GM21447 (cell line): ENCODE measurements around the gene ATPAF2.

ENCODE experiments used
- ATAC-seq: cut with Tn5 transposase; IDR thresholded peaks from one replicate; pipeline ENCODE4 v1.9.1; 2021; ENCODE audit not compliant: unreplicated experiment

ATPAF2 gene

DNA sequence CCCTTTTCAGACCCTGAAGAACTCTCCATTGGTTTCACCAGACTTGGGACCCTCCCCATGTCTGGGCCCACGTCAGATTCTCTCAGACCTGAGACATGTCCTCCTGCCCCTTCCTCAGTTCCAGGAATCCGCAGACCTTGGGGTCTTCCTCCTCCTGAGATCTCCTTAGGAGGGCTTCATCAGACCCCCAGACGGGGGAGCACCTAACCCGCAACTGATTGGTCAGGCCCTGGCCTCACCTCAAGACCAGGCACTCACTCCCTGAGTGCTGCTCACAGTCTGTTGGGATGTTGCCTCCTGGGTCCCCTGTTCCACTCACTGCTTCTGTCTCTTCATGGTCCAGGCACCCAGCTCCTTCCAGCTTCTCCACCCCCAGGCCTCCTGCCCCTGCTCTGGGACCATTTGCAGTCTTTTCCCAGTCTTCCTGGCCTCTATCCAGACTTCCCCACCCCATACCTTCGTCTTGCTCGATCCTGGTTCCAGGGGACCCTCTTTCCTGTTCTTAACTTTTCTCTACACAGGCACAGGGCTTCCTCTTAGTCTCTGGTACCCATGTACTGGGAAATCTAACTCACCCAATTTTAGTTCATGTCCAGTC lies 1.4 kb upstream of the ATPAF2 start:
- ATAC-seq, result no peak

DNA sequence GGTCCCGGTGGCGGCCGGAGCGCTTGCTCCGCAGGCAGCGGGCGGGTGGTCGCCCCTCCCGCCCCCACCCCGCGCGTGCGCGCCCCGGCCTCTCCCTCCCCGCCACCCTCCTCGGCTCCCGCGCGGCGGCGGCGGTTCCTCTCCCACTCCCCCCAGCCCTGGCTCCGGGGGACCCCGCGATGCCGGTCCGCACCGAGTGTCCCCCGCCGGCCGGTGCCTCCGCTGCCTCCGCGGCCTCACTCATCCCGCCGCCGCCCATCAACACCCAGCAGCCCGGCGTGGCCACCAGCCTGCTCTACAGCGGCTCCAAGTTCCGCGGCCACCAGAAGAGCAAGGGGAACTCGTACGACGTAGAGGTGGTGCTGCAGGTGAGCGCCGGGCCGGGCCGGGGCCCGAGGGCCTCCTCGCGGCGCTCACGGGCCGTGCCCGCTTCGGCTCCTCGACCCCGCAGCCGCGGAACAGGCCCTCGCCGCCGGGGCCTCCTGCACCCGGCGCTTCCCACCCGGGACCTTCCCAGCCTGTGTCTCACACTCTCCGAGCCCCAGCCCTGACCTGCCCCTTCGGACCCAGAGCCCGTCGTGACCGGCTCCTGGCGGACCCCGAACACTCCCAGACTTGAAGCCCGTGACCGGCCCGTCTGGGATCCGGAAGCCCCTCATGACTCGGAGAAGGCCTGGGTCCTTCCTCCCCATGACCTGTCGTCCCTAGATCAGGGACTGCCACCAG lies 730 bp upstream of the ATPAF2 start:
- ATAC-seq, result peak; percentile 23

DNA sequence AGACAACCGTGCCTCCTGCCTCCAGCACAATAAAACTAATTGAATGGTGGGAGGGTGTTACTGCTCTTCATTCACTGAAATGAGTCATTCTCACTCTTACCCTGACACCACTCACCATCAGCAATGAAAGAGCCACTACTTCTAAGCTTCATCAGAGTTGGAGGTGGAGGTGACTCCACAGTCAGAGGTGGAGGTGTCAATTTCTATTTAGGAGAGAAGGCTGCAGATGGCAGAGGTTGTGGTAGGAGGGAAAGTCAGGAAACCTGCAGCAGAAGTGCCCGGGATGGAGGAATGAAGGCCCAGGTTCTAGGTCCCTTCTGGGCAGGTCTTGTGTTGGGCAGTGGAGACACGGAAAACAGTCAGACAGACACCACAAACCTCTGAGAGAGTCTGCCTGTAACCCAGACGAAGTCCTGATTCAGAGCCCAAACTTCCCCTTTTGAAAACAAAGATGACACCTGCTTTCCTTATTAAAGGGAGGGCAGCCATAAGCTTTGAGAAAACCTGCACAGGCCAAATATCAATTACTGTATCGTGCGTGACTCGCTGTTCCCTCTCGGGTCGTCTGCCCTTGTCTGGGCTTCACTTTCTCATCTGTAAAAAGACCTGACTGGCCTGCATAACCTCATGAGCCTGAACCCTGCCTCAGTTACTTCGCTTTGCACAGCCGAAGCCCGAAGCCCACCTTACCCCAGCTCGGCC lies 668 bp downstream of the ATPAF2 start:
- no peak for ATAC-seq

DNA sequence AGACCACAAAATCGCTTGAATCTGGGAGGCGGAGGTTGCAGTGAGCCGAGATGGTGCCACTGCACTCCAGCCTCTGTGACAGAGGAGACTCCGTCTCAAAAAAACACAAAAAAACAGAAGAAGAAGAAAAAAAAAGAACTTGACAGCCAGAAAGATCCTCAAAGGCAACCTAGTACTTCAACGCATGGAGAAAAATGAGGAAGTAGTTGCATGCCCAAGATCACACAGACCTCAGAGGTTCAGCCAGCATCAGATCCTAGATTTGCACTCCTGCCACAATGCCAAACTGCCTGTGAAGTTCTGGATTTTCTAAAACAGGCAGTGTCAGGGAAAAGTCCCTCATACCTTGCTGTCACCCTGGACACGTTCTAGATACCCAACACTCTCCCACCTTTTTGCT lies 1.5 kb downstream of the ATPAF2 start:
- no peak for ATAC-seq

DNA sequence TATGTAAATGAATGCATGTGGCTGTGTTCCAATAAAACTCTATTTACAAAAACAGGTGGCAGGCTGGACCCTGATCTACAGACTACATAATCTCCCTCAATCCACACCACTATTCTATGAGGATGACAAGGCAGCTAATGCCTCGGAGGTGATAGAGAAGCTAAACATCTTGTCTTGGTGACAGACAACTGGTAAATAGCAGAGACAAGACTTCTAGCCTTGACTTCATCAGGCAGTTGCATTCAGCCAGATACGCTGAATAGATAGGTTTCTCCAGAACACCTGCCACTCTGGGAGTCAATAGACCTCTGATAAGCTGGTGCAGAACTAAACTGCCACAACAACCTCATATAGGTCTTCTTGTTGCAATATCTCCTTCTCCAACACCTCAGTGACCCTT lies 3.3 kb downstream of the ATPAF2 start:
- ATAC-seq, result no peak

DNA sequence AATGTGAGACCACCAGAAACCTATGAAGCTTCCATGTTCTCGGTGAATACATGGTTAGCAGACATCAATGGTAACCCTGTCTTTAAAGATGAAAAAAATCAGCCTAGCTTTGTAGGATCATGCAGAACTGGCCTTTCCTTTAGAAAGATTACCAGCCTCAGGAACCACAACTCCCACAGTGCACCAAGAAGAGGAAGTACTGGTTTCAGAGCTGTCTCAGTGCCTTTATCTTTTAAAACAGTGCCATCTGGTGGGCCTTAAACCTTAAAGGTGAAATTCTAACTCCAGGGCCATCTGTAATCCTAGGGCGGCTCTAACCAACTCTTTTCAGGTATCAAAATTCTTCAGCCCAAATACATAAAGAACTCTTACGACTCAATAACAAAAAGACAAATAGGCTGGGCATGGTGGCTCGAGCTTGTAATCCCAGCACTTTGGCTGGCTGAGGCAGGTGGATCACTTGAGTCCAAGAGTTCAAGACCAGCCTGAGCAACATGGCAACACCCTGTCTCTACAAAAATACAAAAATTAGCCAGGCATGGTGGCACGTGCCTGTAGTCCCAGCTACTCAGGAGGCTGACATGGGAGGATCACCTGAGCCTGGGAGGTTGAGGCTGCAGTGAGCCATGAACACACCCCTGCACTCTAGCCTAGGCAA lies 5.4 kb downstream of the ATPAF2 start:
- no peak for ATAC-seq

DNA sequence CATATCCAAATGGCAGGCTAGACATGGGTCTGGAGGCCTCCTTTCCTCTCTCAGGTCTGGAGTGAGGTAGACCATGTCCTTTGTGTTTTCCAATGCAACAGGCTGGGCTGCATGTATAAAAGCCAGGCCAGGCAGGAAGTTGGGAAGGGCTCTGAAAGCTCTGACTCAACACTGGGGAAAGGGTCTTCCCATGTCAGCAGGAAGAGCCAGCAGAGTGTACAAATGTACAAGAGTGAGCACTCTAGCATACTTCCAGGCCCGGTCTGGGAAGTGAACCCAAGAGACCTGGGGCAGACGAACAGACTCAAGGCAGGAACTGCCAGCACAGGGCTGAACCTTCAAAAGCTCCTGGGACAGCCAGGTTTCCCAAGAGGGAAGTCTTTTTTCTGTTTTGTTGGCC lies 7.0 kb downstream of the ATPAF2 start:
- ATAC-seq, result no peak

DNA sequence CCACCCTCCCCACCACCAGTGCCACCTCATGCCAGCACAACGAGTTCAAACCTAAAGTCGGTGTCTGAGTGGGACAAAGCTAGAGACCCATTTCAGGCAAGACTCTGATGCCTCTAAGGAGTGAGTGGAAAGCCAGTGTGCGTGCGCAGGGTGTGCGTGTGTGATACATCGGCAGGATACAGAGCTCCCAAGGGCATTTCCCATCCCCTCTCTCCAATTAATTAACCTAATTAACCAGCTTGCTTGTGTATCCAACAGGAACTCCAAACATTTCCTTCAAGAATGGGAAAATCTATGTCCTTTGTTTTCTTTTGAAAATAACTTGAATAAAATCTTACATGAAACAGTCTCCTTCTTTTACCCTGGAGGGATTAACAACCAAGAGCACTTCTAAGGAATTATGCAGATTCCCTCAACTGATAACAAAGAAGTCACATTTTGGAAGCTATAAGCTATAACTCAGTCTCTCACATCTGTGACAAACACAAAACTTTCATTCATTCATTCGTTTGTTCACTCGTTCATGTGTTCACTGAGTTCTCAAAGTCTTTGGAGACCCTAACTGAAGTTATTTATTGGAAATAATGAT lies 9.9 kb downstream of the ATPAF2 start:
- no peak for ATAC-seq

DNA sequence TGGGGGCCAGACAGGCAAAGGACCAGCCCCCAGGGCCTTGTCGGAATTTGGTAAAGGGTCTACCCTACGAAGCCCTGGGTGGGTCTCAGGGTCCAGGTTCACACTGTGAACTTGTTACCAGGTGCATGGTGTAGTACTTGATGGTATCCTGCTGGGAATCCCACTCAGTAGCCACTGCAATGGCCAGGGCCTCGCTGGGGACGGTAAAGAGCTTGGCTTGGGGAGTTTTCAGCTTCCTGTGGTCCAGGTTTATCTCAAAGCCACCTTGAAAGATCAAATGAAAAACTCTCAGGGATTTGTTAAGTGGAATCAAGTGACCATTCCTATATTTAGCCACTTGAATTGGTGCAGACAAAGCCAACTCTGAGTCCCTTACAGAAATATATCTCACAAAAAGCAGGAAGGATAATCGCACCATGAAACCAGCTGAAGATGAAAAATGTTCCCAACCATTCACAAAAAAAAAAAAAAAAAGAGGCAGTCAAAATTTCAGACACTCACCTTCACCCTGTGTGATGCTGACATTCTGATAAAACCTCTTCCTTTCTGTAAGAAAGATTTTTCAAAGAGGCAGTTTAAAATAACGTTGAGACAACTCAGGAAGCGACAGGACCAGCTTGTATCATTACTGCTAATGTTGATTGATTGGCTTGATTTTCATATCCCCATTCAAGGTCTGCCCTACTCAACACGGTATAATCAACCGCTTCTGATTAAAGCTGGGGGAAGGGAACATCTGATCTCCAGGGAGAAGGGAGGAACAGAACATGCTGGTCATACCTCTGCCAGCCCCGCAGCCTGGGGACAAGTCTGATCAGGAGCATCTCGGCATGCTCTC lies 10.6 kb downstream of the ATPAF2 start:
- no peak for ATAC-seq

DNA sequence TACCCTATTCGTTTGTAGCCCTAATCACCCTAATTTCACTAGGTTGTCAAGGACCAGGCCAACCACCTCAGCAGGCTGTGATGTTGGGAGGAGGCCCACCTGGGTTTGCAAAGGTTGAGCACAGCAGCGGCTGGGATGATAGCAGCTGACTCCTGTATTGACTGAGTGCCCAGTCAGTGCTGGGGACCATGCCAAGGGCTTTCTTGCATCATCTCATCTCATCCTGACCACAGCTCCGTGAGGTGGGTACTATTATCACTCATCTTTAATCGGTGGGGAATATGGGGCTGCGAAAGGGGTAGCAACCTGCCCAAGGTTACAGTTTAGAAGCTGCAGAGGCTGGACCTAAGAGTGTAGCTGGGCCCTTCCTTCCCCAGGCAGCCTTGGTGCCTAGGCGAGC lies 11.7 kb downstream of the ATPAF2 start:
- ATAC-seq, result no peak

DNA sequence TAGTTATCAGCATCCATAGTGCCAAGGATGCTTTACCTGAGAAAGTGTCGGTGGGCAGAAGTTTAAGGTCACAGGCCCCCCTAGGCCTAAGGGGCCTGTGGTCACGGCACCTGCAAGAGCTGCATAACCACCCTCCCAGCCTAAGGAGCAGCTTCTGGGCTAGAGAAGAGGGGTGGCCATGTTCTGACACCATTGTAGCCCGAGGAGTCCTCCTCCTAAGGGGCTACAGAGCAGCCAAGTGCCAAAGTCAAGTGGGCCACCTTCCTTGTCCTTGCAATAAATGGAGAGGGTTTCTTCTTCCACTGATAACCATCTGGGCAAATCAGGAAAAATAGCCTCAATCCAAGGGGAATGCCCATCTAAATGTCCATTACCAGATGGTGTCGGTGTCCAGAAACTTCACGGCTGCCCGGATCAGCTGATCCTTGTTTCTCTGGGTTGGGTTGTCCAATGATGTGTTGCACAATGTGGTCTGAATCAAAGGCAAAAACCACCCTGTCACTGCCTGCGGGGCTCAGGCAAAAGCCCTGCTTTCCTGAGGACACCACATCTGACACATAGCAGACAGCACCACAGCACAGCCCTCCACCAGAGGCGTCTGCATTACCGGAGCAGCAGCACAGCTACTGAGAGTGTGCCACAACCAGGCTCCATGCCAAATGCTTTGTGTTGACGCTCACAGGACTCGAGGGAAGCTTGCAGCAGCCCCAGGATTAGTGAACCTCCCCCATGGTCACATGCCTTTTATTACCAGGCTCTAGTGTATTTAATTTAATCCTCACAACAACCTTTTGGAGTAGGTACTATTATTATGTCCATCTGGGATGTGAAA lies 12.8 kb downstream of the ATPAF2 start:
- ATAC-seq, result no peak

DNA sequence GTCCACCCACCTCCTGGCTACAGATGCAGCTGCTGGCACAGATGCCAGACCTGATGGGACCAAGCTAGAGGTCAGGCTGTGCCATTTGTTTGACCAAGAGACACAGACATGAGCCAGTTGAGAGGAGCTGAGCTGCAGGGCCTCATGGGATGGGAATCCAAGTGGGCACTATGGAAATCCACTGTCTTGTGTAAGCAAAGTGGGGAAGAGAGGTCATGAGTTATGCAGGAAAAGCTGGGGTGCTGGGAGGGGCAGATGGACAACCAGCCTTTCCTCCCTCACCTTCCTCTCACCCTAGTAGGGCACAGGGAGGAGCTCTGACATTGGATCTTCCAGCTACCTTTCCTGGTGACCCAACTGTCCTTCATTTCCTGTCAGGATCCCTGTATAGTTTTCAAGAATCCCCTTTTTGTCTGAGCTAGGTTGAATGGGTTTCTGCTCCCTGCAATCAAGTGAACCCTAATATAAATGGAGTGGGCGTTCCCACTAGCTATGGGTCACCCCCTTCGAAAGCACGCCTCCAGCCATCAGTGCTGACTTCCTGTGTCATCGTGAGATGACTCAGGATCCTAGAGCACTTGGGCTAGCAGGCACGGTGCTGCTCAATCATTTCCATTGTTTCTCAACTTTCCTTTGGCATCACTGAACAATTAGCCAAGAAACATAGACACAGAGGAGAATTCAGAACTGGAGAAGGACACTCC lies 13.6 kb downstream of the ATPAF2 start:
- no peak for ATAC-seq

DNA sequence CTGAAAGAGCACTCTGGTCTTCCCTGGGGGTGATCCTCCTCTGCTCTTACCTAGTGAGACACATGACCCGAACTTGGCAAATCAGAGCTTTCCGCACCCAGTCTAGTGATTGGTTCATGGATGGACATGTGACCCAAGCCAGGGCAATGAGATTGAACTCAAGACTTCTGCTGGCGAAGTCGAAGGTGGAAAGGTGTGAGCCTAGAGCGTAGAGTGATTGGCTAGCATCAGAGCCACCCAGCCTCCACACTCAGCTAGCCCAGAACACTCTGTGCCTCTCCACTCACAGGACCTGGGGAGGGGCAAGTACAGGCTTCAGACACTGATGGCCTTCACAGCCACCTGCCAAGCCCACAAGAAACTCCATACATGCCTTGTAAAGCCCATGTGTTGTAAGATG lies 17.6 kb downstream of the ATPAF2 start:
- no peak for ATAC-seq

DNA sequence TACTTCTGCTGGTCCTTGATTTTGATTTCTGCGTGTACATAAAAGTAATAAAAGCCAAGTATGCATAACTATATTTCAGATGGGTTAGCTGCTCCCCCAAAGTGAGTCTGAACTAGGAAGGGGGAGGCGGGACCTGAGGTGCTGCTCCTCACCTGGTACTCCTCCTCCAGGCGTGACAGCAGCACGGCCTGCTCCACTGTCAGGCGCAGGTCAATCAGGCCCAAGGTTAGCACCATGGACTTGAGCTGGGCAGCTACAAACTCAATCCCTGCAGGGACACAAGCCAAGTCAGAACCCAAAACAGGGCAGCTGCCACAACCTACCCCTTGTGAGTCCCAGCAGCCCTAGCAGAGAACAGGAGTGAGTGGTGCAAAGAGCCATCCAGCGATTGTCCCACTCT lies 18.0 kb downstream of the ATPAF2 start:
- no peak for ATAC-seq

DNA sequence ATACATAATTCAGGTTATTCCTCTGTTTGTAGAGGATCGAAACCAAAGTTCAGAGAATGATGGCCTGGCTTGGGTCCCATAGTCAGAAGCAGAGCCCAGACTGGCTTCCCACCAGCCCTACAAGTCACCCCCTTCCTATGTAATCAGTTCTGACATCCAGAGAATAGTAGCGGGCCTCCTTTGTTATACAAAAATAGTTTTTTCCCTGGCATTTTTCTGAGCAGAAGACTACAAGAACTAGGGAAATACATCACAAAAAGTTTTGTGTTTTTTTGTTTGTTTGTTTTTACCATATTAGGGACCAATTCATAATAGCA lies 19.2 kb downstream of the ATPAF2 start:
- no peak for ATAC-seq

DNA sequence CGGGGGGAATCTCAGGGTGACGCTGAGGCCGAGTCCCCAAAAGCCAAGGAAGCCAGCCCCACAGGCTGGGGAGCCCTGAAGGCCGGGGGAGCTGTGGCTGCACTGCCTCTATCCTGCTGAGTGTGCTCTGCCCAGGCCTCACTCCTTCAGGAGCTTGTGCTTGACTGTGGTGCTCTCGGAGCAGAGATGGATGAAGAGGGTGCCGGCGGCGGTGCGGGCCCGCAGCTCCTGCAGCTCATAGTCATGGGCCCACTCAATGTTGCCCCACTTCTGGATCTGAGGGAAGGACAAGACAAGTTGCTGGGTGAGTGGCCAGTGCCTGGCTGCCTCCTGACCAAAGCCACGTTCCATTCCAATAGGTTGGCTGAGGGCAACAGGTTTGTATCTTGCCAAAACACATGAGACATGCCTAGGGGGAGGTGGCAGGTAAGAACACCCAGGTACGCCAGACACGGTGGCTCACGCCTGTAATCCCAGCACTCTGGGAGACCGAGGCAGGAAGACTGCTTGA lies 20.5 kb downstream of the ATPAF2 start:
- no peak for ATAC-seq

DNA sequence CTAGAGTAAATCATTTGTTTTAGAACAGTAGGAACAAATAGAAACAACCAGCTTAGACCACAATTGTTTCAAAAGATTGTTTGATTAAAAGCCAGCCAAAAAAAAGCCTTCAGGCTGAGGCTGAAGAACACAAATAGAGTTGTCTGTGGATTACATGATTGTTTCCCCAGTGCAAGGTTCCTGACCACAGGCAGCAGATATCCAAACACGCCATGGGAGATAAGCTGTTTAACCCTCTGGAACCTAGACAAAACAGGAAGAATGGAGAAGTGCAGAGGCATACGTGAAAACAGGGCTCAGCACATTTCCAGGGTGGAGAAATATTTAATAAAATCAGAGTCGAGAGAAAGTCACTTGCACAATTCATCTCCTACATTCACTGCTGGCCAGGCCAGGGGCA lies 21.0 kb downstream of the ATPAF2 start:
- no peak for ATAC-seq

DNA sequence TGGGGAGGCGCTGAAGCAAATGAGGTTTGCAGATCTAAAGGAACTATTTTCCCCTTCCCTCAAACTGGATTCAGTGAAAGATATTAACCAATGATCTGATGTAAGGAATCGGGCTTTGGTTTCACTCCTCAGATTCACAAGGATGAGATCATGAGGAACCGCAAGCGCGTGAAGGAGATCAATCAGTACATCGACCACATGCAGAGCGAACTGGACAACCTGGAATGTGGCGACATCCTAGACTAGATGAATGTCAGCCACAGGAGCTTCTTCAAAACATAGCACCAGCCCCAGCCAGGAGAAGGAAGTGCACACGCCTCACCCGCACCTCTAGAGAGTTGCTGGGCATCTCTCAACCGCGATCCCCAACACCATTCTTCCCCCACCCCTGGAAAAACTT lies 22.5 kb downstream of the ATPAF2 start:
- ATAC-seq, result no peak

DNA sequence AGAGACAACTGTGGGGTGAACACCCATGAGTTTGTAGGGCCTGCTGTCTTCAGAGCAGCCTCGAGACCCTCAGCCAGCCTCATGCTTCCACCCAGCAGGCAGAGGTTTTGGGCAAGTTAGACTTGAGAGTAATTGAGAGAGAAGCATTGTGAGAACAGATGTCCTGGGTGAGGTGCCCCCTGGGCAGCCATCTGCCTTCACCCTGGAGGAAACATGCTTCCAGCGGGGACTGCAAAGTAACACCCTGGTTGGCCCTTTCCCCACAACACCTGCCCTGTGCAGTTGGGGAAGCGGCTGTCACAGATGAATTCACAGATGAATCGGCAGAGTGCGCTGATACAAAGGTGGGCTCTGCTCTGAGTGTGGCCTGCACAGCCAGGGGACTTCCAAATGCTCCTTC lies 23.4 kb downstream of the ATPAF2 start:
- no peak for ATAC-seq
